ENCODE measurements around the gene NT5E. TPM values are rescaled to one million over a fixed set of nuclear protein-coding genes. Genes with fewer than 3 reads are reported as not detected.

NT5E gene
- total RNA-seq, 2 donors from 2014 or later = 43.8 to 53.2 TPM

DNA sequence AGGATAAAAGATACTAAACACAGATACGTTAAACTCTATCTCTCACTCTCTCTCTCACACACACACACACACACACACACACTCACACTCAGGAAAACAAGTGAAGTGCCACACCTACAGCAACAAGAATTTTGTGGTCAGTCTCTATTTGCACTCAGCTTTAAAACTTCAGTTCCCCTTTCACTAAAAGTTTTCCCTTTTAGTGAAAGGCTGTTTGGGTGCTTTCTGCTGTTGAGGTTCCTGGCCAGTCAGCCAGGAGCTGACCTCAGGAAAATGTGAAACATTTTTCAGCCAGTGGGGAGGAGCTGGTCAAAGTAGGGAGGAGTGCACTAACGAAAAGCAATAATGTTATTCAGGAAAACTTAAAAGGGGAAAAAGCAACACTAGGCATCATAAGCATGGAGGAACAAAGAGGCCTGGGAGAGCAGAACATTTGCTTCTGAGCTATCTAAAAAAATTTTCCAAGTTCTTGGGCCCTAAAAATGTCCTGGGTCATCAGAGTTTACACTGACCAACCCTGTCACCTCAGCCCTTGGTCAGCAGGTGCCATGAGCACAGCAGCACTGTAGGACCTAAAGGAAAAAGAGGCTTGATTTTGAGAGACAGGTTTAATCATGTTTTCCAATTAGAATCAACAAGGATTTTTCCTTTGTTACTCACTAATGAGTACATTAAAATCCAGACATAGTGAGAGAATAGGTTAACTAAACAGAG lies 30.7 kb upstream of the NT5E start:
- no peak for DNase-seq (ENCODE audit: low spot score)
- intact Hi-C loops (cut with DNase I) = no loop called here

DNA sequence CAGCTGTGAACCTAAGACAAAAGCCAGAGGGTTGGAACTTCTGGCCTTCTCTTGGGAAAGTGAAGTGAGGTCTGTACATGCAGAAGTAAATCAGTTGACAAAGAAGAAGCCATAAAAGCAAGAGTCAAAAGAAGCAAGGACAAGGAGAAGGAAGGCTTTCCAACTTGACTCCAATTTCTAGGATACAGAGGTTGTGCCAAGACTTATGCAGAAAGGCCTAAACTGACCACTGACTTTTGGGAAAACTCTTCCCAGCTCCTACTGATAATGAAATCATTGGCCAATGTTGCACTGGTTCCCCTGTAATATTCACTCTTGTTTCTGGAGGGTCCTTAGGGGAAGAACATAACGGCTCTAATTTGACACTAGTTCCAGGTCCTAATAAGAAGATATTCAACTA lies 29.3 kb upstream of the NT5E start:
- DNase-seq (ENCODE audit: low spot score) = no peak
- intact Hi-C loops (cut with DNase I) = no loop called here

- intact Hi-C loops (cut with DNase I) = no loop called here
- DNase-seq (ENCODE audit: low spot score) = no peak
Measured at GRCh38 chr6:85421181-85421580, 28.7 kb upstream of the NT5E start.

DNA sequence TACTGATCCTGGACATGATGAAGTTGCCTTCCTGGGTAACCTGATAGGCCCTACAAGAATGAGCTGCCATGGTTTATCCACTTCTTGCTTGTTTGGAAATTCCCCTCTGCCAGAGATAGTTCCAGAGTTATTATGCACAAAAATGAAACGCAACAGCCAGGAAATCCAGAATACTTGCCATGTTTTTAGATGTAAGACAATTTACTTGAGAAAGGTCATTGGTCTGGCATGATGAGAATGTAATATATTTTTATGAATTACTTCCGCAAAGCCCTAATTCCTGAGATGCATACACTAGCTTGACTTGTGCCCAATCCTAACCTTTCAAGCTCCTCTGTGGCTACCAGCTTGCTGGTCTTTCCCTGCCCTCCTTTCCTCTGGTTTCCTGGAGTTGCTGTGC lies 27.9 kb upstream of the NT5E start:
- DNase-seq (ENCODE audit: low spot score) = no peak
- intact Hi-C loops (cut with DNase I) = no loop called here

GRCh38 chr6:85422996-85423395 lies 26.9 kb upstream of the NT5E start:
- DNase-seq (ENCODE audit: low spot score) = no peak
- intact Hi-C loops (cut with DNase I) = no loop called here

DNA sequence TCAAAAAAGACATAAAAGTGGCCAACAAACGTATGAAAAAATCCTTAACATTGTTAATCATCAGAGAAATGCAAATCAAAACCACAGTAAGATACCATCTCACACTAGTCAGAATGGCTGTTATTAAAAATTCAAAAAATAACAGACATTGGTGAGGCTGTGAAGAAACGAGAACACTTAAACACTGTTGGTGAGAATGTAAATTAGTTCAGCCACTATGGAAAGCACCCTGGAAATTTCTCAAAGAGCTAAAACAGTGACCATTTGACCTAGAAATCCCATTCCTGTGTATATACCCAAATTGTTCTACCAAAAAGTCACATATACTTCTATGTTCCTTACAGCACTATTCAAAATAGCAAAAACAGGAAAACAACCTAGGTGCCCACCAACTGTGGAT lies 24.9 kb upstream of the NT5E start:
- no peak for DNase-seq (ENCODE audit: low spot score)
- intact Hi-C loops (cut with DNase I) = no loop called here

GRCh38 chr6:85425997-85426396 lies 23.9 kb upstream of the NT5E start:
- no peak for DNase-seq (ENCODE audit: low spot score)
- intact Hi-C loops (cut with DNase I) = no loop called here

DNA sequence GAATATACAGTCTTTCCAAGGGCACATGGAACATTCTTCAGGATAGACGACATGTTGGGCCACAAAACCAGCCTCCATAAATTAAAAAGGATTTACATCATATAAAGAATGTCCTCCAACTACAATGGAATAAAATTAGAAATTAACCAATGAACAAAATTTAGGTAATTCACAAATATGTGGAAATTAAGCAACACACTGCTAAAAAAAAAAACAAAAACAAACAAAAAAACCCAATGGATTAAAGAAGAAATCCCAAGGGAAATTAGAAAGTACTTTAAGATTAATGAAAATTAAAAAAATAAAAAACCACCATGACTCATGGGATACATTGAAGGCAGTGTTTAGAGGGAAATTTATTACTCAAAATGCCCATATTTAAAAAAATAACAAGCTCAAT lies 21.4 kb upstream of the NT5E start:
- intact Hi-C loops (cut with DNase I) = no loop called here
- DNase-seq (ENCODE audit: low spot score) = no peak

GRCh38 chr6:85429346-85429745 lies 20.5 kb upstream of the NT5E start:
- intact Hi-C loops (cut with DNase I) = no loop called here
- no peak for DNase-seq (ENCODE audit: low spot score)

DNA sequence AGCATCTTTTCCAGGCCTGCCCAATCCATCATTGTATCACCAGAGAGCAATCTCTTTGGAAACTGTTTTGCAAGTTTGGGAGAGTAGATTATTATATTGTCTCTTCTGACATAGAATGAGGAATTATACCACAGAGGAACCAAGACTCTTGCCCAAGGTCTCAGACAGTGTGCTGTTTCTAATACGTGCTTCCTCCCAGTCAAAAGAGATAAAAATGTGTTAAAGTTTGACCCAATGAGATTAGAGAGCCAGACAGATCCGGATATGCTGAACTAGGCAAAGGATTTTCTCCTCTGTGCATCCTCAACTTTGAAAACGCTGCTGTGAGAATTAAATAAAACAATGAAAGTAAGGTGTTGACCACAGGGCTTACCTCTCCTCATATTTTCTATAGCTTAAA lies 18.6 kb upstream of the NT5E start:
- no peak for DNase-seq (ENCODE audit: low spot score)
- intact Hi-C loops (cut with DNase I) = no loop called here

GRCh38 chr6:85432554-85432953 lies 17.3 kb upstream of the NT5E start:
- DNase-seq (ENCODE audit: low spot score) = no peak
- intact Hi-C loops (cut with DNase I) = no loop called here

DNA sequence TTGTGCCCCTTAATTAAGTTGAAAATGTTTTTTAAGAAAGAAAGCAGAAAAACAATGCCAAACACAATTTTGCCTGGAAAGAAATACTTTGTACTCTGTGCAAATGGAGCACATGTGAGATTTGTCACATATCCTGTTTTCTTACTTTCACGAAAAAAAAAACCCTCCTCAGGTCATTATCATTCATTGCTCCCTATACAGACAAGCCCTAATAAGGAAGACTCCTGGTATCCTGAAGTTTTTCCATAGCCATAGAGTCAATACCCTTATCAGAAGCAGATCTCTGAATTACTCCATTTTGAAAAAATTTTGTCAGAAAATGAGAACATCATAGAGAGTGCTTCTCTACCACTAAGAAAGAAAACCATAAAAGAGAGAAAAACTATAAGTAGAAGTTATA lies 14.0 kb upstream of the NT5E start:
- no peak for DNase-seq (ENCODE audit: low spot score)
- intact Hi-C loops (cut with DNase I) = no loop called here

DNA sequence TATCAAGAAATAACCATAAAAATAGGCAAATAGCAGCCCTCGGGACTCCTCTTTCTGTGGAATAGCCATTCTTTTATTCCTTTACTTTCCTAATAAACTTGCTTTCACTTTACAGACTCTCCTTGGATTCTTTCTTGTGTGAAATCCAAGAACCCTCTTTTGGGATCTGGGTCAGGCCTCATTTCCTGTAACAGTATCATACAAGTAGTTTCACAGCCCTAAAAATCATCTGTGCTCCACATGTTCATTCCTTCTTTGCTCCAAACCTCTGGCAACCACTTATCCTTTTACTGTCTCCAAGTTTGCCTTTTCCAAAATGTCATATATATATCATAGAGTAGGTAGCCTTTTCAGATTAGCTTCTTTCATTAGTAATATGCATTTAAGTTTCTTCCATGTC lies 13.5 kb upstream of the NT5E start:
- DNase-seq (ENCODE audit: low spot score) = no peak
- intact Hi-C loops (cut with DNase I) = no loop called here

GRCh38 chr6:85436939-85437495 lies 12.9 kb upstream of the NT5E start:
- intact Hi-C loops (cut with DNase I) = no loop called here
- DNase-seq (ENCODE audit: low spot score) = no peak

- intact Hi-C loops (cut with DNase I) = no loop called here
- DNase-seq (ENCODE audit: low spot score) = no peak
Measured at GRCh38 chr6:85443349-85444117, 6.3 kb upstream of the NT5E start.

DNA sequence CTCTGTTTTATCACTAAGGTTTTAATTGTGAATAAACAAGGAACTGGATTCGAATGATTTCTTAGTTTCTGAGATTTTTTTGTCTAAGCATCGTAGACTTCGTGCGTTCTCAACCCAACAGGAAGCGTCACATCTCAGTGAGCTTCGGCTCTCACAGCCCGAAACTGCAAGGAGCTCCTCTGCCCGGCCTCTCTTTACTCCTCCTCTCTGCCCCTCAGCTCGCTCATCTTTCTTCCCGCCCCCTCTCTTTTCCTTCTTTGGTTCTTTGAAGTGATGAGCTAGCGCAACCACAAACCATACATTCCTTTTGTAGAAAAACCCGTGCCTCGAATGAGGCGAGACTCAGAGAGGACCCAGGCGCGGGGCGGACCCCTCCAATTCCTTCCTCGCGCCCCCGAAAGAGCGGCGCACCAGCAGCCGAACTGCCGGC lies 480 bp upstream of the NT5E start:
- intact Hi-C loops (cut with DNase I) = no loop called here
- no peak for DNase-seq (ENCODE audit: low spot score)

GRCh38 chr6:85451565-85452306 lies 1.9 kb downstream of the NT5E start:
- DNase-seq (ENCODE audit: low spot score) = no peak
- intact Hi-C loops (cut with DNase I) = loop anchor here in 1 of 2 donors (2.0 kb wide), 1 partner anchor 69 kb away; no protein-coding TSS in a partner anchor

- intact Hi-C loops (cut with DNase I) = loop anchor here in 1 of 2 donors (2.0 kb wide), 1 partner anchor 70 kb away; no protein-coding TSS in a partner anchor
- DNase-seq (ENCODE audit: low spot score) = no peak
Measured at GRCh38 chr6:85452441-85452881, 2.6 kb downstream of the NT5E start.

- no peak for DNase-seq (ENCODE audit: low spot score)
- intact Hi-C loops (cut with DNase I) = loop anchor here in 1 of 2 donors (2.0 kb wide), 1 partner anchor 70 kb away; no protein-coding TSS in a partner anchor
Measured at GRCh38 chr6:85453052-85453451, 3.2 kb downstream of the NT5E start.

DNA sequence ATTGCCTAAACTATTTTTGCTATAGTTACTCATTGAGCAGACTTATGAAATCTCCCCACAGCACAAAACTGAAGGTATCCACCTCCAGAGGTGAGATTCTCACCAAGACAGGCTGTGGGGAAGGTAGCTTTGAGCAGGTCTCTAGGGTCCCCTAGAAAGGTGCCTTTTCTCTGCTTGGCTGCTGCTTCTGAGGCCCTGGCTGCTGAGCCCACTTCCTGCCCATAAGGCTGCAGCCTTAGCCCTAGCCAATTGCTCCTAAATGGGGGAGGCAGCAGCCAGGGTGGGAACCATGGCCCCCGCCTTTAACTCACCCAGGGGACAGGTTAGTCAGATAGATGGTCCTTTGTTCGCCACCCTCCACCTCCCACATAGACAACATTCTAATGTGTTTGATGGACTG lies 3.6 kb downstream of the NT5E start:
- intact Hi-C loops (cut with DNase I) = loop anchor here in 1 of 2 donors (2.0 kb wide), 1 partner anchor 71 kb away; no protein-coding TSS in a partner anchor
- no peak for DNase-seq (ENCODE audit: low spot score)

Data from posterior vena cava (tissue), 2 donors.